Measurements from ENCODE around the gene DENND1A. TPM values are rescaled to one million over a fixed set of nuclear protein-coding genes. Genes with fewer than 3 reads are reported as not detected.

DENND1A gene
- total and polyA plus RNA-seq, 2 of the 13 experiments (the other 11 are each of a cell fraction or from before 2014, with no cell fraction given): 14.8 to 30.1 TPM

GRCh38 chr9:123411191-123411590 is 518.7 kb downstream of the DENND1A start:
- ChIA-PET POLR2A (no interaction called here), CTCF (ENCODE audit: low intra/inter-chr PET ratio, low total read pairs) (no interaction called here)
- Histone ChIP-seq H3K9ac (ENCODE audit: insufficient read depth, low read depth, low read length) (no peak overlapping the region), H3K36me3 (replicated peaks in 1 of 2; ENCODE audit: control insufficient read depth in 1 of 2, insufficient read depth in 2 of 2, low read length in 2 of 2) (peaks cover 4 to 7% of the 10 kb centered on the region in 2 experiments; a peak in 3 of 5 replicates), H3K9me3 (ENCODE audit: low read length) (no peaks in the 10 kb centered on the region), H3K79me2 (ENCODE audit: insufficient read depth, low read length) (no peaks in the 10 kb centered on the region), H3K27me3 (ENCODE audit: control insufficient read depth in 1 of 2, insufficient read depth in 2 of 2, low read length in 2 of 2) (no peaks in the 10 kb centered on the region), H3K4me1 (ENCODE audit: insufficient read depth, low read length) (no peaks in the 10 kb centered on the region), H3K4me2 (ENCODE audit: low read depth, low read length) (no peak overlapping the region), H3K4me3 (replicated peaks in 1 of 3; ENCODE audit: insufficient read depth in 1 of 3, low read depth in 2 of 3, low read length in 3 of 3) (no peak overlapping the region), H2AFZ (ENCODE audit: low read length) (no peak overlapping the region), H3K27ac (ENCODE audit: extremely low read length, insufficient read depth, low read length) (no peak overlapping the region), H4K20me1 (ENCODE audit: insufficient read depth, low read length) (no peaks in the 10 kb centered on the region)
- no peak for DNase-seq (ENCODE audit: low spot score)
- no peak for FAIRE-seq
- TF ChIP-seq ZEB1 (IDR thresholded peaks at IDR 0.05; ENCODE audit: insufficient replicate concordance, low read depth): no peak
- TF ChIP-seq ONECUT2 (CRISPR knock-in tag; IDR thresholded peaks at IDR 0.05): no peak
- no peak for TF ChIP-seq NFE2L2 (IDR thresholded peaks at IDR 0.05; ENCODE audit: low read length)
- TF ChIP-seq GTF3A (CRISPR knock-in tag; conservative IDR thresholded peaks at IDR 0.05): no peak
- TF ChIP-seq LCORL (IDR thresholded peaks at IDR 0.05): no peak
- no peak for TF ChIP-seq LCORL (CRISPR knock-in tag; IDR thresholded peaks at IDR 0.05)
- WGBS (ENCODE audit: low lambda C conversion rate): 95% methylated on average over 4 of the region's 10 CpGs
- BruUV-seq (replicated peaks): no TSS peak
- ATAC-seq: no peak
- intact Hi-C loops (cut with micrococcal nuclease; ENCODE audit: unreplicated experiment): no loop called here
- in situ Hi-C loops (cut with HindIII; ENCODE audit: extremely low pct_ligation_motif_present, low pct_unique_long_range_greater_than_20kb): loop anchor here (25.0 kb wide), 1 partner anchor 626 kb away; no protein-coding TSS in a partner anchor

- CTCF ChIA-PET (ENCODE audit: low intra/inter-chr PET ratio, low total read pairs): no interaction called here
- Histone ChIP-seq H3K27ac (ENCODE audit: extremely low read length, insufficient read depth, low read length) (no peak overlapping the region), H3K9me3 (ENCODE audit: low read length) (no peaks in the 10 kb centered on the region), H3K4me1 (ENCODE audit: insufficient read depth, low read length) (no peaks in the 10 kb centered on the region), H3K79me2 (ENCODE audit: insufficient read depth, low read length) (no peaks in the 10 kb centered on the region), H2AFZ (ENCODE audit: low read length) (no peak overlapping the region), H3K36me3 (replicated peaks in 1 of 2; ENCODE audit: control insufficient read depth in 1 of 2, insufficient read depth in 2 of 2, low read length in 2 of 2) (peaks cover 2 to 4% of the 10 kb centered on the region in 2 experiments; a peak in 2 of 5 replicates), H4K20me1 (ENCODE audit: insufficient read depth, low read length) (no peaks in the 10 kb centered on the region), H3K4me3 (replicated peaks in 1 of 3; ENCODE audit: insufficient read depth in 1 of 3, low read depth in 2 of 3, low read length in 3 of 3) (no peak overlapping the region), H3K9ac (ENCODE audit: insufficient read depth, low read depth, low read length) (no peak overlapping the region), H3K4me2 (ENCODE audit: low read depth, low read length) (no peak overlapping the region), H3K27me3 (ENCODE audit: control insufficient read depth in 1 of 2, insufficient read depth in 2 of 2, low read length in 2 of 2) (no peaks in the 10 kb centered on the region)
- 88% methylated on average over 10 of the region's 12 CpGs for WGBS (ENCODE audit: low lambda C conversion rate)
- POLR2A ChIA-PET: no interaction called here
- ATAC-seq (no peak), DNase-seq (ENCODE audit: low spot score) (no peak), FAIRE-seq (no peak)
- in situ Hi-C loops (cut with HindIII; ENCODE audit: extremely low pct_ligation_motif_present, low pct_unique_long_range_greater_than_20kb): loop anchor here (25.0 kb wide), 1 partner anchor 627 kb away; no protein-coding TSS in a partner anchor
- intact Hi-C loops (cut with micrococcal nuclease; ENCODE audit: unreplicated experiment): no loop called here
- no TSS peak for BruUV-seq (replicated peaks)
- TF ChIP-seq BCL6 (CRISPR knock-in tag; IDR thresholded peaks at IDR 0.05): no peak
- no peak for TF ChIP-seq MTERF4 (CRISPR knock-in tag; IDR thresholded peaks at IDR 0.05)
- TF ChIP-seq FOXK1 (CRISPR knock-in tag; IDR thresholded peaks at IDR 0.05; ENCODE audit: borderline replicate concordance, low read depth): no peak
- no peak for TF ChIP-seq CENPBD1 (CRISPR knock-in tag; IDR thresholded peaks at IDR 0.05; ENCODE audit: borderline replicate concordance, low read depth)
- no peak for TF ChIP-seq MLX (CRISPR knock-in tag; IDR thresholded peaks at IDR 0.05)
- no peak for TF ChIP-seq EED (CRISPR knock-in tag; IDR thresholded peaks at IDR 0.05)
- TF ChIP-seq TRAFD1 (CRISPR knock-in tag; IDR thresholded peaks at IDR 0.05; ENCODE audit: borderline replicate concordance): no peak
- no peak for TF ChIP-seq KLF13 (CRISPR knock-in tag; IDR thresholded peaks at IDR 0.05)
- no peak for TF ChIP-seq HHEX (CRISPR knock-in tag; IDR thresholded peaks at IDR 0.05)
- TF ChIP-seq ZNF3 (CRISPR knock-in tag; IDR thresholded peaks at IDR 0.05): no peak
- no peak for TF ChIP-seq ZNF430 (CRISPR knock-in tag; IDR thresholded peaks at IDR 0.05)
Measured at GRCh38 chr9:123410281-123410910, 519.5 kb downstream of the DENND1A start.
